ENCODE results near the gene CAMSAP2.

Gene CAMSAP2

GRCh38 chr1:200899015-200899386 is 160.3 kb downstream of the CAMSAP2 start:
- no peak for DNase-seq
- no peak for TF ChIP-seq CTCF (IDR thresholded peaks at IDR 0.05; ENCODE audit: low read depth, low read length, missing control alignments)
- Histone ChIP-seq H3K4me3 (ENCODE audit: low read depth, low read length) (no peak overlapping the region), H3K27me3 (replicated peaks) (no peaks in the 10 kb centered on the region), H3K27ac (no peak overlapping the region), H3K36me3 (replicated peaks) (no peaks in the 10 kb centered on the region)
- in situ Hi-C loops (cut with HindIII; ENCODE audit: low pct_ligation_motif_present, low sequenced_read_pairs) = no loop called here

GRCh38 chr1:200899451-200899915 is 160.8 kb downstream of the CAMSAP2 start:
- H3K27ac ChIP-seq = no peak overlapping the region
- H3K27me3 ChIP-seq (replicated peaks) = no peaks in the 10 kb centered on the region
- in situ Hi-C loops (cut with HindIII; ENCODE audit: low pct_ligation_motif_present, low sequenced_read_pairs) = no loop called here
- TF ChIP-seq CTCF (IDR thresholded peaks at IDR 0.05; ENCODE audit: low read depth, low read length, missing control alignments) = no peak
- no peak for DNase-seq
- no peak overlapping the region for H3K4me3 ChIP-seq (ENCODE audit: low read depth, low read length)
- H3K36me3 ChIP-seq (replicated peaks) = no peaks in the 10 kb centered on the region

- H3K36me3 ChIP-seq (replicated peaks) = no peaks in the 10 kb centered on the region
- no peak for TF ChIP-seq CTCF (IDR thresholded peaks at IDR 0.05; ENCODE audit: low read depth, low read length, missing control alignments)
- H3K27ac ChIP-seq = no peak overlapping the region
- no peak for DNase-seq
- no peaks in the 10 kb centered on the region for H3K27me3 ChIP-seq (replicated peaks)
- in situ Hi-C loops (cut with HindIII; ENCODE audit: low pct_ligation_motif_present, low sequenced_read_pairs) = no loop called here
- H3K4me3 ChIP-seq (ENCODE audit: low read depth, low read length) = no peak overlapping the region
Measured at GRCh38 chr1:200899954-200900867, 161.5 kb downstream of the CAMSAP2 start.

GRCh38 chr1:200900877-200901276 is 162.2 kb downstream of the CAMSAP2 start:
- H3K27me3 ChIP-seq (replicated peaks) = no peaks in the 10 kb centered on the region
- no peak for TF ChIP-seq CTCF (IDR thresholded peaks at IDR 0.05; ENCODE audit: low read depth, low read length, missing control alignments)
- DNase-seq = no peak
- H3K27ac ChIP-seq = no peak overlapping the region
- H3K36me3 ChIP-seq (replicated peaks) = no peaks in the 10 kb centered on the region
- H3K4me3 ChIP-seq (ENCODE audit: low read depth, low read length) = no peak overlapping the region
- in situ Hi-C loops (cut with HindIII; ENCODE audit: low pct_ligation_motif_present, low sequenced_read_pairs) = no loop called here

- Histone ChIP-seq H3K27me3 (replicated peaks) (no peaks in the 10 kb centered on the region), H3K4me3 (ENCODE audit: low read depth, low read length) (no peak overlapping the region), H3K36me3 (replicated peaks) (no peaks in the 10 kb centered on the region), H3K27ac (no peak overlapping the region)
- DNase-seq = no peak
- TF ChIP-seq CTCF (IDR thresholded peaks at IDR 0.05; ENCODE audit: low read depth, low read length, missing control alignments) = no peak
- in situ Hi-C loops (cut with HindIII; ENCODE audit: low pct_ligation_motif_present, low sequenced_read_pairs) = no loop called here
Measured at GRCh38 chr1:200901350-200901749, 162.7 kb downstream of the CAMSAP2 start.
